ENCODE data around the gene GPR35. TPM values are rescaled to one million over a fixed set of nuclear protein-coding genes. Genes with fewer than 3 reads are reported as not detected.

Gene GPR35
- total RNA-seq, 1 donor from 2014 or later: 1.6 TPM

DNA sequence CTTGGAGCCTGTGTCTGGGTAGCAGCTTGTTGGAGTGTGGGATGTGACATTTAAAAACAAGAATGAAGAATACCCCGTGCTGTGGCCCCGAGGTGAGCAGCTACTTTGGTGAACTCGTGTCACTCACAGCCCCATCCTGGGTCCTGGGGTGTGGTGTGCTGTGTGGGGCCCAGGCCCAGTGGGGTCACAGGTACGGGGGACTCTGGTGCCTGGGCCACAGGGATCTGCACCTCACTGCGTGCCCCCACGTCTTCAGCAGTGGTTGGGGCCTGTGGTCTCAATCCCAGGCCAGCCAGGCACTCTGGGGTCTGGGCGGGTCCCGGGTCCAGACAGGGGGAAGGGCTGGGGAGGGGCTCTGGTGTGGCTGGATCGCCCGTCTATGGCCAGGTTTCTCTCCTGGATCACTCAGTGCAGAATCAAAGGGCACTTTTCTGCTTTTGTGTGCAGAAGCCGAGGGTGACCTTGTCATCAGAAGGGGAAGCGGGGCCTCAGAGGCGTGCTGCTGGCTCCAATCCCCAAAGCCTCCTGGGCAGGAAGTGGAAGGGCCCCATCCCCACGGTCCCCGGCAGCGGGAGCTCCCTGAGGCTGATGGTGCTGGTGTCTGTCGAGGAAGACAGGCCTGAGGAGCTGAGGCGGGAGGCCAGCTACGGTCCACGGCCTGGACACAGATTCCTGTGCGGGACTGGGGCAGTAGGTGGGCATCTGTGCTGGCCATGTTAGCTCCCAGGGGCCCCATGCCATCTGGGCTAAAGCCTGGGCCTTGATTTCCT is 1.4 kb downstream of the GPR35 start:
- intact Hi-C loops (cut with micrococcal nuclease): no loop called here
- no peaks in the 10 kb centered on the region for H3K36me3 Mint-ChIP-seq (ENCODE audit: low read depth)
- H3K27me3 Mint-ChIP-seq: peaks cover 6% of the 10 kb centered on the region
- TF ChIP-seq CTCF (IDR thresholded peaks at IDR 0.05): no peak
- no peak overlapping the region for H3K4me3 Mint-ChIP-seq
- no peak for ATAC-seq (ENCODE audit: low read depth)
- ChIA-PET POLR2A (no interaction called here), CTCF (interaction anchor here (1.5 kb wide), 1 partner anchor 113 kb away, joined by 3 read pairs; no protein-coding TSS in a partner anchor)
- DNase-seq: peak; percentile 12
- H3K27ac Mint-ChIP-seq: no peak overlapping the region
- no peaks in the 10 kb centered on the region for H3K9me3 Mint-ChIP-seq
- peaks cover 15% of the 10 kb centered on the region for H3K4me1 Mint-ChIP-seq

DNA sequence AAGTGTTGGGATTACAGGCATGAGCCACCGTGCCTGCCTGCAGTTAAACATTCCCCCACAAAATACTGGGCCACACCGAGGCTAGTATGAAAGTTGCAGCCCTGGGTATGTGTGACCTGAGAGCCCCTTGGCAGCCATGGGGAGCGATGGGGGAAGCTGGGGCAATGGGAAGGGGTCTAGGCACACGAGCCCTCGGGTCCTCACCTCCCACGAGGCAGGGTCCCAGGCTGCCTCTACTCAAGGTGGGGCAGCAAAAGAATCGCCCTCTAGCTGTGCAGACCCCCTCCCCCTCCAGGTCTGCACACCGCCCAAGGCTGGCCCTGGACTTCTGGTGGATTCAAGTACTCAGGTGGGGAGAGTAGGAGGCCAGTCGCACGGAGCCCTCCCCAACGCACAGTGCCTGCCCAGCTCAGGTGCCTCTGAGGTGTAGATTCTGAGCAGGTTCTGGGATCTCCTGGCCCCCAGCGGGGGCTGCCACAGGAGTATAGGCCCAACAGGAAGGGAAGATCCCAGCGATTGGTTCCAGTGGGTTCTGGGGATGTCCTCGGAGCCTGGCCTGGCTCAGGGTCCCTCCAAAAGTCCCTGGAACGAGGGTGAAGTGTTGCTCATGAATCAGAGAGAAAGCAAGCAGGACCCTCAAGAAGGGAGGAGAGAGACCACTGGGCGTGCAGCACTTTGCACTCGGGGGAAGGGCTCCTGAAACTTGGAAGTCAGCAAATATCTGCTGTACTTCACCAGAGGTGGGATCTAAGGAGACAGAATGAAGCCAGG is 2.6 kb downstream of the GPR35 start:
- ATAC-seq (ENCODE audit: low read depth) (no peak), DNase-seq (peak; percentile 7)
- intact Hi-C loops (cut with micrococcal nuclease): no loop called here
- ChIA-PET POLR2A (no interaction called here), CTCF (no interaction called here)
- Mint-ChIP-seq H3K36me3 (ENCODE audit: low read depth) (no peaks in the 10 kb centered on the region), H3K9me3 (peaks cover under 1% of the 10 kb centered on the region), H3K4me1 (peaks cover 7% of the 10 kb centered on the region), H3K4me3 (no peak overlapping the region), H3K27me3 (no peaks in the 10 kb centered on the region), H3K27ac (no peak overlapping the region)
- no peak for TF ChIP-seq CTCF (IDR thresholded peaks at IDR 0.05)

DNA sequence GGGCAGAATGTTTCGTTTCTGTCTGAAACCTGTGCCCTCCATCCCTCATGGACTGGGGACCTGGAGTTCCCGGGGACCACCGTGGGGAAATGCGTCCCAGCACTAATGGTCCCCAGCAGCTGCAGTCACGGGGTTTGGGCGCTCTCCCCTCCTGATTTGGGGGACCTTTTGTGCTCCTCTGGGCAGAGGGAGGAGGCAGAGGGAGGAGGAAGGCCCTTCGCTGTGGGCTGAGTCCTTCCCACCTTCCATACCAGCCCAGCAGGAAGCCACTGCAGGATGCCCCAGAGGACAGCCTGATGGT is 3.2 kb downstream of the GPR35 start:
- no peak for TF ChIP-seq CTCF (IDR thresholded peaks at IDR 0.05)
- no peaks in the 10 kb centered on the region for H3K36me3 Mint-ChIP-seq (ENCODE audit: low read depth)
- DNase-seq: peak; percentile 7
- no peak overlapping the region for H3K4me3 Mint-ChIP-seq
- H3K4me1 Mint-ChIP-seq: peaks cover 7% of the 10 kb centered on the region
- POLR2A ChIA-PET: no interaction called here
- H3K9me3 Mint-ChIP-seq: peaks cover 6% of the 10 kb centered on the region
- intact Hi-C loops (cut with micrococcal nuclease): no loop called here
- ATAC-seq (ENCODE audit: low read depth): no peak
- H3K27me3 Mint-ChIP-seq: no peaks in the 10 kb centered on the region
- H3K27ac Mint-ChIP-seq: no peak overlapping the region
- CTCF ChIA-PET: no interaction called here

- H3K36me3 Mint-ChIP-seq (ENCODE audit: low read depth): no peaks in the 10 kb centered on the region
- H3K27ac Mint-ChIP-seq: no peak overlapping the region
- no peaks in the 10 kb centered on the region for H3K27me3 Mint-ChIP-seq
- H3K4me1 Mint-ChIP-seq: peaks cover 7% of the 10 kb centered on the region
- POLR2A ChIA-PET: no interaction called here
- CTCF ChIA-PET: no interaction called here
- peaks cover 9% of the 10 kb centered on the region for H3K9me3 Mint-ChIP-seq
- no peak overlapping the region for H3K4me3 Mint-ChIP-seq
- ATAC-seq (ENCODE audit: low read depth) (no peak), DNase-seq (peak; percentile 8)
- no peak for TF ChIP-seq CTCF (IDR thresholded peaks at IDR 0.05)
- intact Hi-C loops (cut with micrococcal nuclease): no loop called here
Observed at GRCh38 chr2:240628808-240629618, 3.7 kb downstream of the GPR35 start.

DNA sequence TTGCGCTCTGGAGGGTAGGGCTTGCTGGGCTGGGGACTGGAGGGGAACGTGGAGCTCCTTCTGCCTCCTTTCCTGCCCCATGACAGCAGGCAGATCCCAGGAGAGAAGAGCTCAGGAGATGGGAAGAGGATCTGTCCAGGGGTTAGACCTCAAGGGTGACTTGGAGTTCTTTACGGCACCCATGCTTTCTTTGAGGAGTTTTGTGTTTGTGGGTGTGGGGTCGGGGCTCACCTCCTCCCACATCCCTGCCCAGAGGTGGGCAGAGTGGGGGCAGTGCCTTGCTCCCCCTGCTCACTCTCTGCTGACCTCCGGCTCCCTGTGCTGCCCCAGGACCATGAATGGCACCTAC is 4.3 kb downstream of the GPR35 start:
- Mint-ChIP-seq H3K9me3 (peaks cover 14% of the 10 kb centered on the region), H3K27me3 (no peaks in the 10 kb centered on the region), H3K27ac (no peak overlapping the region), H3K36me3 (ENCODE audit: low read depth) (no peaks in the 10 kb centered on the region), H3K4me3 (no peak overlapping the region), H3K4me1 (peaks cover 5% of the 10 kb centered on the region)
- DNase-seq (peak; percentile 12), ATAC-seq (ENCODE audit: low read depth) (no peak)
- intact Hi-C loops (cut with micrococcal nuclease): no loop called here
- ChIA-PET CTCF (no interaction called here), POLR2A (no interaction called here)
- no peak for TF ChIP-seq CTCF (IDR thresholded peaks at IDR 0.05)
